Endodermal cell (in vitro differentiated cells): ENCODE results near the gene SIMC1. TPM values are rescaled to one million over a fixed set of nuclear protein-coding genes. Genes with fewer than 3 reads are reported as not detected.
"Not testable (repeated sequence)": the region's sequence is repeated elsewhere in the genome, so short reads cannot be mapped to it uniquely, and the experiment has no call there.

Source experiments
- DNase-seq: peaks from one replicate; pipeline ENCODE4 v3.0.0-alpha.2; 2017
- H3K27ac ChIP-seq: 2 replicates; pipeline ENCODE4 v1.5.1; 2013; ENCODE audit warnings: mild to moderate bottlenecking, low read depth, low read length, moderate library complexity
- H3K27me3 ChIP-seq: 2 replicates; pipeline ENCODE4 v1.6.1; 2013; ENCODE audit warnings: mild to moderate bottlenecking, low read length, moderate library complexity; ENCODE audit not compliant: insufficient read depth, control insufficient read depth, poor library complexity, severe bottlenecking
- H3K36me3 ChIP-seq: 2 replicates; pipeline ENCODE4 v1.7.0; 2013; ENCODE audit warnings: mild to moderate bottlenecking, low read length, moderate library complexity; ENCODE audit not compliant: control insufficient read depth, insufficient read depth
- H3K4me1 ChIP-seq: one replicate; pipeline ENCODE4 v1.7.0; 2013; ENCODE audit warnings: low read length; ENCODE audit not compliant: control insufficient read depth, insufficient read depth
- H3K4me3 ChIP-seq: 2 replicates; pipeline ENCODE4 v1.5.1; 2013; ENCODE audit warnings: mild to moderate bottlenecking, low read length, moderate library complexity
- H3K9ac ChIP-seq: 2 replicates; pipeline ENCODE4 v1.6.1; 2013; ENCODE audit warnings: mild to moderate bottlenecking, low read length, moderate library complexity; ENCODE audit not compliant: poor library complexity, severe bottlenecking; ENCODE audit errors: extremely low read depth
- H3K9me3 ChIP-seq: 2 replicates; pipeline ENCODE4 v1.6.1; 2013; ENCODE audit warnings: mild to moderate bottlenecking, low read length, moderate library complexity; ENCODE audit not compliant: control insufficient read depth
- H3K27ac Mint-ChIP-seq: 2 replicates; pipeline ENCODE4 v1.8.0; 2020; ENCODE audit warnings: mixed read lengths
- H3K27me3 Mint-ChIP-seq: 2 replicates; pipeline ENCODE4 v1.8.0; 2021; ENCODE audit warnings: mild to moderate bottlenecking, mixed read lengths; ENCODE audit not compliant: insufficient read depth
- H3K36me3 Mint-ChIP-seq: 2 replicates; pipeline ENCODE4 v1.8.0; 2020; ENCODE audit warnings: low read depth, mixed read lengths
- H3K4me1 Mint-ChIP-seq: 2 replicates; pipeline ENCODE4 v1.8.0; 2020; ENCODE audit warnings: mixed read lengths
- H3K4me3 Mint-ChIP-seq: 2 replicates; pipeline ENCODE4 v1.8.0; 2020; ENCODE audit warnings: mild to moderate bottlenecking, moderate library complexity, mixed read lengths
- H3K9me3 Mint-ChIP-seq: 2 replicates; pipeline ENCODE4 v1.8.0; 2020; ENCODE audit warnings: mild to moderate bottlenecking, mixed read lengths
- CTCF ChIP-seq: fragments of 200-600 bp; sonication (generic); conservative IDR thresholded peaks from 2 replicates; pipeline ENCODE4 v1.5.0; 2021; ENCODE audit warnings: antibody characterized with exemption, mild to moderate bottlenecking
- WGBS, 2 experiments: methylation state at CpG; one replicate each; pipeline versions ENCODE4 v1.1.5 to v1.1.7; 2013; ENCODE audit warnings: missing lambda C conversion rate in 2 of 2, mixed read lengths in 1 of 2; ENCODE audit not compliant: insufficient coverage in 1 of 2, insufficient read length in 1 of 2; 5-methylcytosine and 5-hydroxymethylcytosine counted together
- total RNA-seq, 2 donors: library from RNA; stranded (reverse); fragmentation: NEBNext Ultra II Directional in 1 of 2; extraction: Animal tissue kit (Norgen Biotek cat#: 25700) in 1 of 2; gene quantifications; 2 replicates in 1 of 2; 3 replicates in 1 of 2; pipeline ENCODE4 v1.2.1, GENCODE V29; 2021

SIMC1 gene
- total RNA-seq, 2 donors from 2014 or later, result 23.5 to 35.8 TPM

GRCh38 chr5:176190886-176191755, 47.1 kb upstream of the SIMC1 start:
- Histone ChIP-seq H3K4me1 (peaks cover 20% of the 10 kb centered on the region), H3K9ac (no peak overlapping the region), H3K4me3 (no peak overlapping the region), H3K27me3 (no peaks in the 10 kb centered on the region), H3K27ac (no peak overlapping the region), H3K9me3 (no peaks in the 10 kb centered on the region), H3K36me3 (no peaks in the 10 kb centered on the region)
- H3K4me1 Mint-ChIP-seq, result peaks cover 22% of the 10 kb centered on the region
- H3K27me3 Mint-ChIP-seq, result peaks cover 23% of the 10 kb centered on the region
- peak; percentile 32 for DNase-seq
- no peak for TF ChIP-seq CTCF
- no peak overlapping the region for H3K4me3 Mint-ChIP-seq
- H3K36me3 Mint-ChIP-seq, result no peaks in the 10 kb centered on the region
- H3K9me3 Mint-ChIP-seq, result no peaks in the 10 kb centered on the region
- no peak overlapping the region for H3K27ac Mint-ChIP-seq
- WGBS, 2 experiments, result 89 to 93% methylated on average over 13 to 28 of the region's 28 CpGs

GRCh38 chr5:176192094-176192721, 46.0 kb upstream of the SIMC1 start:
- Histone ChIP-seq H3K4me3 (no peak overlapping the region), H3K4me1 (peaks cover 12% of the 10 kb centered on the region), H3K27me3 (no peaks in the 10 kb centered on the region), H3K9ac (no peak overlapping the region), H3K36me3 (no peaks in the 10 kb centered on the region), H3K27ac (no peak overlapping the region), H3K9me3 (no peaks in the 10 kb centered on the region)
- H3K9me3 Mint-ChIP-seq, result no peaks in the 10 kb centered on the region
- no peak overlapping the region for H3K4me3 Mint-ChIP-seq
- peak; percentile 38 for DNase-seq
- no peak overlapping the region for H3K27ac Mint-ChIP-seq
- WGBS, 2 experiments, result 81 to 85% methylated on average over 4 to 13 of the region's 13 CpGs
- H3K4me1 Mint-ChIP-seq, result peaks cover 15% of the 10 kb centered on the region
- peaks cover 23% of the 10 kb centered on the region for H3K27me3 Mint-ChIP-seq
- H3K36me3 Mint-ChIP-seq, result no peaks in the 10 kb centered on the region
- no peak for TF ChIP-seq CTCF

DNA sequence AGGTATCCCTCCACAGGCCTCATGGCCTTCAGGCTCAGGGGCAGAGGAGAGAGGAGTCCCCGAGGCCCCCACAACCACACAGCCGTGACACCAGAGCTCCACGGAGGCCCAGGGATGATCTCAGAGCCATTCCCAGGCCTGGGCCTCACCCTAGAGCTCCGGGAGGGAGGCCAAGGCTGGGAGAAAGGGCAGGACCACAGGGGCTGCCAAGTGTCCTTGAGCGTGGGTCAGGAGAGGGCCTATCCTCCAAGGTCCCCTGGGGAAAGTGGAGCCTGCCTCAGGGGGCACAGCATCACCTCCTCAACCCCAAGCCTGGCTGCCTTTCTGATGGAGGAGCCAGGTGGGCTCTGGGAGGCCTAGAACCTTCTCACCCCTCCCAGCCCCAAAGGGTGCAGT, 45.5 kb upstream of the SIMC1 start:
- not testable (repeated sequence) for H3K27me3 ChIP-seq, H3K27ac ChIP-seq, H3K27ac Mint-ChIP-seq, H3K9me3 Mint-ChIP-seq, H3K4me3 ChIP-seq, H3K36me3 Mint-ChIP-seq, H3K4me3 Mint-ChIP-seq, H3K36me3 ChIP-seq, H3K9me3 ChIP-seq, DNase-seq, H3K9ac ChIP-seq, H3K4me1 ChIP-seq
- Mint-ChIP-seq H3K4me1 (peaks cover 15% of the 10 kb centered on the region), H3K27me3 (peaks cover 26% of the 10 kb centered on the region)
- 74% methylated on average over 5 of the region's 5 CpGs; no CpG with 5 or more reads in 1 of the 2 experiments for WGBS, 2 experiments

DNA sequence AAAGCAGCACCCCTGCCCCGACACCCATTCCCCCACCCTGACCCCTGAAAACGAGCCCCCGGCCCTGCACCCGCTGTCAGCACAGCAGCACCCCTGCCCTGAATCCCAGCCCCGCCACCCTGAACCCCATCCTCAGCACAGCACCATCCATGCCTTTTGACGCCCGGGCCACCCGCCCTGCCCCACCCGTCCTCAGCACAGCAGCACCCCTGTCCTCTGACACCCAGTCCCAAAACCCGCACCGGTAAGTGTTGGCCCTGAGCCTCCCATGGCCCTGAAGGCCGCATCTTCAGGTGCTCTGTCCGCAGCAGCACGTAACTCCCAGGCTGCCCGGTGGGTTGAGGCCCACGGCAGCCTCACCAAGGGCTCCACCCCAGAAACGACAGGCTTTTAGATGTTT, 44.6 kb upstream of the SIMC1 start:
- not testable (repeated sequence) for H3K36me3 ChIP-seq, H3K27ac Mint-ChIP-seq, H3K27ac ChIP-seq, H3K4me1 ChIP-seq, H3K4me3 ChIP-seq, H3K9ac ChIP-seq, H3K9me3 Mint-ChIP-seq, H3K9me3 ChIP-seq, H3K4me3 Mint-ChIP-seq, H3K36me3 Mint-ChIP-seq, H3K27me3 ChIP-seq
- peak; percentile 38 for DNase-seq
- peaks cover 32% of the 10 kb centered on the region for H3K27me3 Mint-ChIP-seq
- H3K4me1 Mint-ChIP-seq, result peaks cover 12% of the 10 kb centered on the region
- 70 to 87% methylated on average over 2 to 17 of the region's 17 CpGs for WGBS, 2 experiments

GRCh38 chr5:176194238-176195083, 43.8 kb upstream of the SIMC1 start:
- not testable (repeated sequence) for H3K36me3 ChIP-seq, H3K4me1 ChIP-seq, H3K27ac Mint-ChIP-seq, H3K9me3 Mint-ChIP-seq, H3K9me3 ChIP-seq, H3K9ac ChIP-seq, H3K4me3 ChIP-seq, H3K36me3 Mint-ChIP-seq, H3K27ac ChIP-seq, H3K27me3 ChIP-seq
- H3K4me3 Mint-ChIP-seq, result peak overlapping the region; percentile 39
- peak; percentile 69 for DNase-seq
- peaks cover 38% of the 10 kb centered on the region for H3K27me3 Mint-ChIP-seq
- H3K4me1 Mint-ChIP-seq, result peaks cover 12% of the 10 kb centered on the region
- WGBS, 2 experiments, result 32 to 35% methylated on average over 8 to 37 of the region's 67 CpGs
